H9 (cell line): ENCODE measurements around the gene SRPK2. TPM values are rescaled to one million over a fixed set of nuclear protein-coding genes. Genes with fewer than 3 reads are reported as not detected.

ENCODE experiments used
- DNase-seq: peaks from one replicate; pipeline ENCODE4 v3.0.0-alpha.2; 2017
- H2AFZ ChIP-seq: one replicate; pipeline ENCODE4 v1.6.1; 2013; ENCODE audit warnings: mild to moderate bottlenecking, low read length, control low read depth, moderate library complexity
- H2AK5ac ChIP-seq: 2 replicates; pipeline ENCODE4 v1.6.1; 2013; ENCODE audit warnings: low read length, control low read depth, mixed read lengths; ENCODE audit not compliant: insufficient read length
- H2BK120ac ChIP-seq: one replicate; pipeline ENCODE4 v1.6.1; 2013; ENCODE audit warnings: low read depth, mild to moderate bottlenecking, low read length, control low read depth, inconsistent platforms; ENCODE audit not compliant: poor library complexity, severe bottlenecking
- H2BK12ac ChIP-seq: 2 replicates; pipeline ENCODE4 v1.6.1; 2013; ENCODE audit warnings: low read length, control low read depth, mixed read lengths, low read depth; ENCODE audit not compliant: insufficient read length
- H2BK15ac ChIP-seq: 2 replicates; pipeline ENCODE4 v1.6.1; 2013; ENCODE audit warnings: low read depth, low read length, control low read depth
- H2BK20ac ChIP-seq: one replicate; pipeline ENCODE4 v1.6.1; 2013; ENCODE audit warnings: low read depth, mild to moderate bottlenecking, low read length, control low read depth, inconsistent platforms; ENCODE audit not compliant: poor library complexity, severe bottlenecking
- H2BK5ac ChIP-seq: 2 replicates; pipeline ENCODE4 v1.6.1; 2013; ENCODE audit warnings: low read length, control low read depth, mixed read lengths; ENCODE audit not compliant: insufficient read length
- H3K14ac ChIP-seq: 2 replicates; pipeline ENCODE4 v1.6.1; 2013; ENCODE audit warnings: low read length, control low read depth; ENCODE audit not compliant: insufficient read depth
- H3K18ac ChIP-seq: 2 replicates; pipeline ENCODE4 v1.6.1; 2013; ENCODE audit warnings: low read depth, mild to moderate bottlenecking, mixed read lengths, low read length, control low read depth; ENCODE audit not compliant: insufficient read length
- H3K23ac ChIP-seq: 2 replicates; pipeline ENCODE4 v1.6.1; 2013; ENCODE audit warnings: low read length, control low read depth, mixed read lengths, low read depth; ENCODE audit not compliant: insufficient read length
- H3K23me2 ChIP-seq: 2 replicates; pipeline ENCODE4 v1.6.1; 2013; ENCODE audit warnings: low read depth, mild to moderate bottlenecking, mixed read lengths, low read length, control low read depth; ENCODE audit not compliant: insufficient read length, poor library complexity, severe bottlenecking
- H3K27ac ChIP-seq: 2 replicates; pipeline ENCODE4 v1.5.1; 2013; ENCODE audit warnings: low read length, control low read depth, mixed read lengths, low read depth; ENCODE audit not compliant: insufficient read length
- H3K27me3 ChIP-seq: 2 replicates; pipeline ENCODE4 v1.6.1; 2013; ENCODE audit warnings: low read length, control low read depth, inconsistent platforms; ENCODE audit not compliant: insufficient read depth
- H3K4ac ChIP-seq: 2 replicates; pipeline ENCODE4 v1.6.1; 2013; ENCODE audit warnings: low read depth, mild to moderate bottlenecking, control low read depth, inconsistent platforms, low read length, moderate library complexity
- H3K4me1 ChIP-seq: 2 replicates; pipeline ENCODE4 v1.6.1; 2013; ENCODE audit warnings: low read length, control low read depth, inconsistent platforms; ENCODE audit not compliant: insufficient read depth
- H3K4me2 ChIP-seq: 2 replicates; pipeline ENCODE4 v1.6.1; 2013; ENCODE audit warnings: low read length, control low read depth, mixed read lengths; ENCODE audit not compliant: insufficient read length, insufficient read depth
- H3K56ac ChIP-seq: 2 replicates; pipeline ENCODE4 v1.6.1; 2013; ENCODE audit warnings: low read depth, mild to moderate bottlenecking, mixed read lengths, low read length, control low read depth; ENCODE audit not compliant: insufficient read length
- H3K79me1 ChIP-seq: 2 replicates; pipeline ENCODE4 v1.6.1; 2013; ENCODE audit warnings: low read depth, mild to moderate bottlenecking, moderate library complexity, low read length, control low read depth, inconsistent platforms; ENCODE audit not compliant: insufficient read depth, poor library complexity, severe bottlenecking
- H3K79me2 ChIP-seq: 2 replicates; pipeline ENCODE4 v1.6.1; 2013; ENCODE audit warnings: low read length, control low read depth, inconsistent platforms; ENCODE audit not compliant: insufficient read depth
- H3K9ac ChIP-seq: 2 replicates; pipeline ENCODE4 v1.6.1; 2013; ENCODE audit warnings: low read length, control low read depth, mixed read lengths; ENCODE audit not compliant: insufficient read length; ENCODE audit errors: extremely low read depth
- H3K9me3 ChIP-seq: one replicate; pipeline ENCODE4 v1.6.1; 2013; ENCODE audit warnings: low read depth, low read length, inconsistent platforms; ENCODE audit not compliant: control insufficient read depth
- H3T11ph ChIP-seq: one replicate; pipeline ENCODE4 v1.6.1; 2013; ENCODE audit warnings: mild to moderate bottlenecking, low read length, control low read depth, inconsistent platforms
- H4K20me1 ChIP-seq: one replicate; pipeline ENCODE4 v1.6.1; 2013; ENCODE audit not compliant: control insufficient read depth, insufficient read length, insufficient read depth
- H4K5ac ChIP-seq: 2 replicates; pipeline ENCODE4 v1.6.1; 2013; ENCODE audit warnings: low read depth, mild to moderate bottlenecking, mixed read lengths, low read length, control low read depth; ENCODE audit not compliant: insufficient read length
- H4K8ac ChIP-seq: replicated peaks from 2 replicates; pipeline ENCODE4 v1.6.1; 2013; ENCODE audit warnings: low read length, control low read depth, mixed read lengths, low read depth; ENCODE audit not compliant: insufficient read length
- H4K91ac ChIP-seq: 2 replicates; pipeline ENCODE4 v1.6.1; 2013; ENCODE audit warnings: low read depth, mild to moderate bottlenecking, moderate library complexity, mixed read lengths, low read length, control low read depth; ENCODE audit not compliant: insufficient read length
- H3K27ac Mint-ChIP-seq, 3 experiments: 2 replicates in 2 of 3; 3 replicates in 1 of 3; pipeline ENCODE4 v1.8.0; 2020 to 2021; ENCODE audit warnings: mixed read lengths in 3 of 3, mild to moderate bottlenecking in 1 of 3, moderate library complexity in 1 of 3
- H3K27me3 Mint-ChIP-seq: 2 replicates; pipeline ENCODE4 v1.8.0; 2021; ENCODE audit warnings: low read depth, mild to moderate bottlenecking, moderate library complexity, mixed read lengths
- H3K36me3 Mint-ChIP-seq, 3 experiments: 2 replicates in 2 of 3; 3 replicates in 1 of 3; pipeline ENCODE4 v1.8.0; 2020 to 2021; ENCODE audit warnings: low read depth in 3 of 3, mixed read lengths in 3 of 3; ENCODE audit not compliant: insufficient read depth in 1 of 3
- H3K4me1 Mint-ChIP-seq, 2 experiments: 2 replicates each; pipeline ENCODE4 v1.8.0; 2020; ENCODE audit warnings: mixed read lengths in 2 of 2
- H3K4me3 Mint-ChIP-seq, 2 experiments: 2 replicates in 1 of 2; 3 replicates in 1 of 2; pipeline ENCODE4 v1.8.0; 2020 to 2021; ENCODE audit warnings: mild to moderate bottlenecking in 2 of 2, mixed read lengths in 2 of 2, moderate library complexity in 1 of 2
- H3K9me3 Mint-ChIP-seq, 2 experiments: 2 replicates in 1 of 2; 3 replicates in 1 of 2; pipeline ENCODE4 v1.8.0; 2020; ENCODE audit warnings: mild to moderate bottlenecking in 2 of 2, mixed read lengths in 2 of 2, moderate library complexity in 1 of 2
- WGBS: extraction: QIAGEN DNeasy Blood & Tissue Kit; methylation state at CpG from one replicate; pipeline ENCODE4 v1.1.7; 2013; ENCODE audit warnings: missing lambda C conversion rate, low lambda C conversion rate, mixed read lengths; ENCODE audit not compliant: insufficient read length; ENCODE audit errors: extremely low coverage; 5-methylcytosine and 5-hydroxymethylcytosine counted together
- total RNA-seq: library from RNA; stranded (reverse); gene quantifications from 2 replicates; pipeline ENCODE4 v1.2.1, GENCODE V29; 2021
- TF ChIP-seq, protein P1 (sequence below): fragments of 200-600 bp; sonication (generic); conservative IDR thresholded peaks from 3 replicates; pipeline ENCODE4 v1.8.0; 2021; ENCODE audit warnings: antibody characterized with exemption, mild to moderate bottlenecking

The SRPK2 gene
- total RNA-seq, 1 experiment from 2014 or later: 41.1 TPM

DNA sequence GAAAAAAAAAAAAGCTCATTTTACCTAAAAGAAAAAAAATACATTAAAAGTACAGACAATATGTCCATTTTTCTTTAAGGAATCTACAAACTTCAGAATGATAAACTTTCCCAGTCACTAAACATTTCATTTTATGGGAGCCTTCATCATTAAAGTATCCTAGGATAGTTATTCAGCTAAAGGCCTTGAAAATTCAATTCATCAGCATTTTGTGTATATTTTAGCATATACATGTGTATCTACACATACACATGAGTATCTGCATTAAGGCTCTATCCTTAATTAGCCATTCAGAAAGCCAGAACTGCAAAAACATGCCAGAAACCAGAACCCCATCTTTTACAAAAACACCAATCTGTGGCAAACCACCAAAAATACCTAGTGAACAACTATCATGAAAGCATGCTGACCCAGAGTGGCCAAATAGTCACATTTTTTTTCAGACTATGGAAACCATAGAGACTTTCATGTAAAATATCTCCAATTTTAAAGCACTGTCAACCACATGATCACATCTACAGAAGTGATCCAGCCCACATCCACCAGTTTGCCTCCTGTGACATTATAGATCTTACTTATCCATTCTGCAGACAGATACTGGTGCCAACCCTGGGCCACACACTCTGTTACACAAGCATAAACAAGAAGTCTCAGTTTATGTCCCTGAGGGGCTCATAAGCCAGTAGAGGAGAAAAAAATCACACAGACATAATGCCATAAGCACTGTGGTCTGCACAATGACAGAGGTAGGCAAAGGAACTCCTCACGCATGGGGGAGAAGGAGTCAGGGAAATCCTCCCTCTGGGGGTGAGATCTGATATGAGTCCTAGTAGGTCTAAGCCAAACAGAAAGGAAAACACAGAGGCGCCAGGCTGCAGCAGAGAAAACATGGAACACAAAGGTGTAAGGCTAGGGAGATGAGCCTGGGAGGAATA is 79.2 kb downstream of the SRPK2 start:
- no peak overlapping the region for H3K4me3 Mint-ChIP-seq
- H4K91ac ChIP-seq: no peak overlapping the region
- peaks cover 2% of the 10 kb centered on the region; the same call in 1 of the 2 replicates for H3K79me2 ChIP-seq
- H2AFZ ChIP-seq: no peak overlapping the region
- H3T11ph ChIP-seq: no peak overlapping the region
- H3K4me1 ChIP-seq: no peaks in the 10 kb centered on the region
- no peak overlapping the region for H3K23ac ChIP-seq
- H2BK20ac ChIP-seq: no peak overlapping the region
- no peaks in the 10 kb centered on the region for H3K27me3 Mint-ChIP-seq
- H2BK12ac ChIP-seq: no peak overlapping the region
- DNase-seq: no peak
- no peak overlapping the region for H2BK120ac ChIP-seq
- peak overlapping the region in 1 of 3 experiments; percentile 82; a peak in 2 of 7 replicates for H3K27ac Mint-ChIP-seq
- no peak overlapping the region for H3K18ac ChIP-seq
- no peak overlapping the region for H3K4me2 ChIP-seq
- H3K27me3 ChIP-seq: no peaks in the 10 kb centered on the region
- no peak overlapping the region for H3K9ac ChIP-seq
- H4K20me1 ChIP-seq: no peaks in the 10 kb centered on the region
- H3K14ac ChIP-seq: no peak overlapping the region
- H3K4ac ChIP-seq: no peak overlapping the region
- H4K5ac ChIP-seq: no peak overlapping the region
- no peaks in the 10 kb centered on the region for H3K9me3 Mint-ChIP-seq
- H3K9me3 ChIP-seq: no peaks in the 10 kb centered on the region
- H3K23me2 ChIP-seq: no peaks in the 10 kb centered on the region
- no peak overlapping the region for H2BK15ac ChIP-seq
- H3K4me1 Mint-ChIP-seq: peaks cover 16 to 25% of the 10 kb centered on the region in 2 experiments
- H2AK5ac ChIP-seq: no peak overlapping the region
- peaks cover 10% of the 10 kb centered on the region for H3K79me1 ChIP-seq
- H3K27ac ChIP-seq: no peak overlapping the region
- TF ChIP-seq, protein P1, sequence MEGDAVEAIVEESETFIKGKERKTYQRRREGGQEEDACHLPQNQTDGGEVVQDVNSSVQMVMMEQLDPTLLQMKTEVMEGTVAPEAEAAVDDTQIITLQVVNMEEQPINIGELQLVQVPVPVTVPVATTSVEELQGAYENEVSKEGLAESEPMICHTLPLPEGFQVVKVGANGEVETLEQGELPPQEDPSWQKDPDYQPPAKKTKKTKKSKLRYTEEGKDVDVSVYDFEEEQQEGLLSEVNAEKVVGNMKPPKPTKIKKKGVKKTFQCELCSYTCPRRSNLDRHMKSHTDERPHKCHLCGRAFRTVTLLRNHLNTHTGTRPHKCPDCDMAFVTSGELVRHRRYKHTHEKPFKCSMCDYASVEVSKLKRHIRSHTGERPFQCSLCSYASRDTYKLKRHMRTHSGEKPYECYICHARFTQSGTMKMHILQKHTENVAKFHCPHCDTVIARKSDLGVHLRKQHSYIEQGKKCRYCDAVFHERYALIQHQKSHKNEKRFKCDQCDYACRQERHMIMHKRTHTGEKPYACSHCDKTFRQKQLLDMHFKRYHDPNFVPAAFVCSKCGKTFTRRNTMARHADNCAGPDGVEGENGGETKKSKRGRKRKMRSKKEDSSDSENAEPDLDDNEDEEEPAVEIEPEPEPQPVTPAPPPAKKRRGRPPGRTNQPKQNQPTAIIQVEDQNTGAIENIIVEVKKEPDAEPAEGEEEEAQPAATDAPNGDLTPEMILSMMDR: peak; percentile 21; the same call in 1 of the 3 replicates
- H3K56ac ChIP-seq: no peak overlapping the region
- no CpG with 5 or more reads among the region's 2 CpGs for WGBS
- no peak overlapping the region for H4K8ac ChIP-seq
- H2BK5ac ChIP-seq: no peak overlapping the region
- peaks cover 0 to 2% (median 0%) of the 10 kb centered on the region in 3 experiments; a peak in 1 of 7 replicates for H3K36me3 Mint-ChIP-seq
